ENCODE results near the gene RAB11FIP4.

Gene RAB11FIP4

GRCh38 chr17:31457391-31458234 is 66.1 kb downstream of the RAB11FIP4 start:
- no peak overlapping the region for H3K4me3 ChIP-seq (ENCODE audit: control insufficient read depth, low read depth, low read length)
- DNase-seq (ENCODE audit: low read depth), result no peak
- TF ChIP-seq CTCF (conservative IDR thresholded peaks at IDR 0.05; ENCODE audit: control insufficient read depth, insufficient read depth, low read depth, low read length), result no peak

GRCh38 chr17:31458829-31459228 is 67.4 kb downstream of the RAB11FIP4 start:
- no peak for DNase-seq (ENCODE audit: low read depth)
- no peak for TF ChIP-seq CTCF (conservative IDR thresholded peaks at IDR 0.05; ENCODE audit: control insufficient read depth, insufficient read depth, low read depth, low read length)
- no peak overlapping the region for H3K4me3 ChIP-seq (ENCODE audit: control insufficient read depth, low read depth, low read length)

GRCh38 chr17:31459716-31460115 is 68.2 kb downstream of the RAB11FIP4 start:
- no peak for DNase-seq (ENCODE audit: low read depth)
- no peak overlapping the region for H3K4me3 ChIP-seq (ENCODE audit: control insufficient read depth, low read depth, low read length)
- TF ChIP-seq CTCF (conservative IDR thresholded peaks at IDR 0.05; ENCODE audit: control insufficient read depth, insufficient read depth, low read depth, low read length), result no peak

- H3K4me3 ChIP-seq (ENCODE audit: control insufficient read depth, low read depth, low read length), result no peak overlapping the region
- no peak for TF ChIP-seq CTCF (conservative IDR thresholded peaks at IDR 0.05; ENCODE audit: control insufficient read depth, insufficient read depth, low read depth, low read length)
- DNase-seq (ENCODE audit: low read depth), result no peak
Measured at GRCh38 chr17:31460226-31460721, 68.8 kb downstream of the RAB11FIP4 start.

- DNase-seq (ENCODE audit: low read depth), result no peak
- TF ChIP-seq CTCF (conservative IDR thresholded peaks at IDR 0.05; ENCODE audit: control insufficient read depth, insufficient read depth, low read depth, low read length), result no peak
- no peak overlapping the region for H3K4me3 ChIP-seq (ENCODE audit: control insufficient read depth, low read depth, low read length)
Measured at GRCh38 chr17:31461227-31461810, 69.8 kb downstream of the RAB11FIP4 start.

GRCh38 chr17:31462261-31462660 is 70.8 kb downstream of the RAB11FIP4 start:
- TF ChIP-seq CTCF (conservative IDR thresholded peaks at IDR 0.05; ENCODE audit: control insufficient read depth, insufficient read depth, low read depth, low read length), result no peak
- no peak for DNase-seq (ENCODE audit: low read depth)
- H3K4me3 ChIP-seq (ENCODE audit: control insufficient read depth, low read depth, low read length), result no peak overlapping the region

All from fibroblast of mammary gland (primary cell).